Mucosa of descending colon (tissue), 3 donors: ENCODE results near the gene PDE11A. TPM values are rescaled to one million over a fixed set of nuclear protein-coding genes. Genes with fewer than 3 reads are reported as not detected.

Source experiments
- ATAC-seq: fragments of 200-7000 bp; cut with Tn5 transposase; one replicate; pipeline ENCODE4 v1.9.1; 2020; ENCODE audit warnings: mild to moderate bottlenecking, moderate library complexity
- DNase-seq, 3 donors: peaks; one replicate each; pipeline ENCODE4 v3.0.0-alpha.2; 2020
- H3K36me3 ChIP-seq: fragments of 200-600 bp; one replicate; pipeline ENCODE4 v1.8.0; 2021; ENCODE audit warnings: low read depth, mild to moderate bottlenecking
- H3K4me1 ChIP-seq: fragments of 200-600 bp; one replicate; pipeline ENCODE4 v1.8.0; 2021; ENCODE audit warnings: low read depth, mild to moderate bottlenecking
- H3K4me3 ChIP-seq: fragments of 200-600 bp; one replicate; pipeline ENCODE4 v1.8.0; 2021; ENCODE audit warnings: mild to moderate bottlenecking
- H3K9me3 ChIP-seq: fragments of 200-600 bp; one replicate; pipeline ENCODE4 v1.8.0; 2021; ENCODE audit warnings: mild to moderate bottlenecking
- CTCF ChIP-seq: fragments of 200-600 bp; IDR thresholded peaks from one replicate; pipeline ENCODE4 v1.8.0; 2022; ENCODE audit warnings: antibody characterized with exemption, mild to moderate bottlenecking
- intact Hi-C, 2 donors: fragments of 100-400 bp; cut with DNase I in 1 of 2; cut with micrococcal nuclease in 1 of 2; formaldehyde crosslinking; loops; one replicate each; pipeline versions ENCODE4 v1.11.0 to v1.11.1; 2022; cut with DNase I, micrococcal nuclease
- total RNA-seq, 3 donors: library from RNA; stranded (reverse); fragmentation: NEBNext Ultra II Directional in 2 of 3; extraction: Animal tissue kit (Norgen Biotek cat#: 25700) in 2 of 3; gene quantifications; one replicate each; pipeline versions ENCODE4 v1.2.1 to v1.2.4, GENCODE V29; 2021 to 2023
- donor health status: DM: no; HTN: no; CAD: no; lungs with moderate emphysema.
- donor health status: DM: no; HTN: no; CAD: no.
- donor health status: DM: no; HTN: yes; CAD: no.

PDE11A gene
- total RNA-seq, 3 donors from 2014 or later: 1.0 to 3.2 (median 2.7) TPM

- no peaks in the 10 kb centered on the region for H3K4me1 ChIP-seq
- intact Hi-C loops: no loop called here
- no peaks in the 10 kb centered on the region for H3K36me3 ChIP-seq
- ATAC-seq (peak; percentile 19), DNase-seq (no peak)
- TF ChIP-seq CTCF: no peak
- H3K9me3 ChIP-seq: no peaks in the 10 kb centered on the region
- H3K4me3 ChIP-seq: no peak overlapping the region
These were observed 318.1 kb downstream of the PDE11A start for GRCh38 chr2:177754492-177754873.

DNA sequence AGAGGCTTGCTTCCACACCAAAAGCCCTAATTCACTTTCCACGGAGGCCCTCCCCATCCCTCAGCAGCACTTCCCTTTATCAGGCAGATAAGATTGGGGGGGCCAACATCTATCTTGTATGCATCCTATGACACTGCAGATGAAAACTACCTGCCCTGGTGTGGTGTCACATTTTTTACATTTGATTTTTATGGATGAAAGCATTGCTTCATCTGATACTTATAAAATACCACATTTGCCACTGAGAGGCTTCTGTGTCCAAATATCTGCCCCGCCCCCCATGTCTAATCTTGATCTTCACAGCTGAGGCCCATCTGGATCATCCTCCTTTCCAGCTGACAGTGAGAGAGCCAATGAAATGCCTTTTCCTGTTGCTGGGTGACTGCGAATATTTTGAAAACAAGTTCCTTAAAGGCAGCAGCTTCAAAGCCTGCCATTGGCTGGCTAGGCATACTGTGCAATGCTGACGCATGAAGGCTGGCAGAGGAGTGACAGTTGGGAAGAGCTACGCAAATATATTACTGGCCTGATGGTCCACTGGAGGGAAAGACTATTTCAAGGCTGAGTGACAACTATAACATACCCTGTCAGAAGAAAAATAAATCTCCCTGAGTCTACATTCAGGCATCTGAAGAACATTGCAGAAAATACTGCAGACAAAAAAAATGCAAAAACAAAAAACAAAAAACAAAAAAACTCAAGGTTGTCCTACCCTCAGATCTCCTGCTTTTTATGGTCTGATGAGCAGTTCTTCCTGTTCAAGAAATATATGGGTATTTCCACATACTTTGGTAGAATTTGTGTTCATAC lies 318.7 kb downstream of the PDE11A start:
- no peak for TF ChIP-seq CTCF
- no peak overlapping the region for H3K4me3 ChIP-seq
- ATAC-seq (peak; percentile 91), DNase-seq (peak; percentile 46 to 71 (median 61))
- intact Hi-C loops: no loop called here
- H3K4me1 ChIP-seq: no peaks in the 10 kb centered on the region
- H3K9me3 ChIP-seq: no peaks in the 10 kb centered on the region
- H3K36me3 ChIP-seq: no peaks in the 10 kb centered on the region

GRCh38 chr2:177748360-177748759 lies 324.2 kb downstream of the PDE11A start:
- no peaks in the 10 kb centered on the region for H3K4me1 ChIP-seq
- H3K4me3 ChIP-seq: no peak overlapping the region
- no peaks in the 10 kb centered on the region for H3K9me3 ChIP-seq
- TF ChIP-seq CTCF: no peak
- DNase-seq (no peak), ATAC-seq (no peak)
- H3K36me3 ChIP-seq: no peaks in the 10 kb centered on the region
- intact Hi-C loops: no loop called here

DNA sequence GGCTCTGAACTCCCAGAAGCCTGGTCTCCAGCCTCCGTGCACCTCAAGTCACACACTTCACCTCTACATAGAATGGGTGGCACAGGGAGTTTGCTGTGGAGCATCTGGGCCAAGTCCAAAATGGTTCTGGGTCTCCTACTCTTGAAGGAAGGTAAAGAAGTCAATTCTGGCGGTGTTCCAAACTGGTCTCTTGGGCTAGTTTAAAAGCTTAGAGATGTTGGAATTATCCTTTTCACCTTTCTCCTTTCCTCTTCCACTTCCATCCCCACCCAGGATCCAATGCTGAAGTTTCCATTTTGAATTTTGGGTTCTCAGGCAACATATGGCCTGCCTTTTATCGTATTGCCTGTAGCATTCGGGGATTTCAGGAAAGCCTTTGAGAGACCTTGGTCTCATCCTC lies 325.2 kb downstream of the PDE11A start:
- Histone ChIP-seq H3K4me1 (no peaks in the 10 kb centered on the region), H3K9me3 (no peaks in the 10 kb centered on the region), H3K4me3 (no peak overlapping the region), H3K36me3 (no peaks in the 10 kb centered on the region)
- intact Hi-C loops: no loop called here
- no peak for TF ChIP-seq CTCF
- no peak for ATAC-seq
- no peak for DNase-seq

- DNase-seq: no peak
- TF ChIP-seq CTCF: no peak
- intact Hi-C loops: no loop called here
- Histone ChIP-seq H3K4me1 (no peaks in the 10 kb centered on the region), H3K4me3 (no peak overlapping the region), H3K9me3 (no peaks in the 10 kb centered on the region), H3K36me3 (no peaks in the 10 kb centered on the region)
- ATAC-seq: no peak
These were observed 326.2 kb downstream of the PDE11A start for GRCh38 chr2:177746358-177746757.
